HEK293 (cell line): ENCODE results near the gene GOLGA1.

Source experiments
- PRDM1 ChIP-seq: fragments of 450-650 bp; formaldehyde crosslinking; IDR thresholded peaks from 2 replicates; pipeline ENCODE4; 2016; ENCODE audit warnings: missing biosample characterization, missing genetic modification characterization
- RBAK ChIP-seq: fragments of 450-650 bp; formaldehyde crosslinking; IDR thresholded peaks from 2 replicates; pipeline ENCODE4 v1.5.1; 2016; ENCODE audit warnings: missing biosample characterization, missing genetic modification characterization
- YY1 ChIP-seq: fragments of 450-650 bp; formaldehyde crosslinking; IDR thresholded peaks from 2 replicates; pipeline ENCODE4 v1.5.1; 2018; ENCODE audit warnings: missing biosample characterization, missing genetic modification characterization
- ZBTB7A ChIP-seq: fragments of 450-650 bp; formaldehyde crosslinking; IDR thresholded peaks from 2 replicates; pipeline ENCODE4 v1.5.1; 2016; ENCODE audit warnings: low read depth, missing biosample characterization, missing genetic modification characterization
- ZNF530 ChIP-seq: fragments of 450-650 bp; formaldehyde crosslinking; IDR thresholded peaks from 2 replicates; pipeline ENCODE4 v1.5.1; 2016; ENCODE audit warnings: low read depth, missing biosample characterization, missing genetic modification characterization
- ZNF558 ChIP-seq: fragments of 450-650 bp; formaldehyde crosslinking; IDR thresholded peaks from 2 replicates; pipeline ENCODE4 v1.5.1; 2016; ENCODE audit warnings: missing biosample characterization, missing genetic modification characterization
- ZNF76 ChIP-seq: fragments of 450-650 bp; formaldehyde crosslinking; IDR thresholded peaks from 2 replicates; pipeline ENCODE4; 2016; ENCODE audit warnings: low read depth, missing biosample characterization, missing genetic modification characterization, borderline replicate concordance
- TF ChIP-seq, protein P1 (sequence below): fragments of 450-650 bp; formaldehyde crosslinking; IDR thresholded peaks from 2 replicates; pipeline ENCODE4 v1.5.1; 2016; ENCODE audit warnings: missing biosample characterization, missing genetic modification characterization
- TF ChIP-seq, protein P2 (sequence below): fragments of 450-650 bp; formaldehyde crosslinking; IDR thresholded peaks from 2 replicates; pipeline ENCODE4 v1.5.1; 2016; ENCODE audit warnings: missing biosample characterization, missing genetic modification characterization
- TF ChIP-seq, protein P3 (sequence below): fragments of 450-650 bp; IDR thresholded peaks from 2 replicates; pipeline ENCODE4 v1.5.1; 2018; ENCODE audit warnings: missing biosample characterization, mild to moderate bottlenecking, missing genetic modification characterization

DNA sequence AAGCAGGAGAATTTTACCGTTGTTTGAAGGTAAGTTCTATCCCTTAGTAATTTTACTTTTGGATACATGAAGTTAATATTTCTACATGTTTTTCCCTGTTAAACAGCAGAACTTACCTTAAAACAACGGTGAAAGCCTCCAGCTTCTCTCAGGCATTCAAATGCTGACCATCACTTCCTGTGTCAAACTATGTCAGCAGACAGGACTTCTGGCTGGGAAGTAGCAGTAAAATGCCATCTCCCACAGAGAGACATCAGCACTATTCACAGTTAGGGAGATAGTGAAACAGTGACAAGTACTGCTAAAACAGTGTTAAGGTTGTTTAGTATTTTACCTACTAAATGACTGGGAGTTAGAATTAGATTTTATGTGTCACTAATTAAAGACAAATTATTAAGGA lies 34.2 kb upstream of the GOLGA1 start:
- TF ChIP-seq, protein P1, sequence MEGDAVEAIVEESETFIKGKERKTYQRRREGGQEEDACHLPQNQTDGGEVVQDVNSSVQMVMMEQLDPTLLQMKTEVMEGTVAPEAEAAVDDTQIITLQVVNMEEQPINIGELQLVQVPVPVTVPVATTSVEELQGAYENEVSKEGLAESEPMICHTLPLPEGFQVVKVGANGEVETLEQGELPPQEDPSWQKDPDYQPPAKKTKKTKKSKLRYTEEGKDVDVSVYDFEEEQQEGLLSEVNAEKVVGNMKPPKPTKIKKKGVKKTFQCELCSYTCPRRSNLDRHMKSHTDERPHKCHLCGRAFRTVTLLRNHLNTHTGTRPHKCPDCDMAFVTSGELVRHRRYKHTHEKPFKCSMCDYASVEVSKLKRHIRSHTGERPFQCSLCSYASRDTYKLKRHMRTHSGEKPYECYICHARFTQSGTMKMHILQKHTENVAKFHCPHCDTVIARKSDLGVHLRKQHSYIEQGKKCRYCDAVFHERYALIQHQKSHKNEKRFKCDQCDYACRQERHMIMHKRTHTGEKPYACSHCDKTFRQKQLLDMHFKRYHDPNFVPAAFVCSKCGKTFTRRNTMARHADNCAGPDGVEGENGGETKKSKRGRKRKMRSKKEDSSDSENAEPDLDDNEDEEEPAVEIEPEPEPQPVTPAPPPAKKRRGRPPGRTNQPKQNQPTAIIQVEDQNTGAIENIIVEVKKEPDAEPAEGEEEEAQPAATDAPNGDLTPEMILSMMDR: no peak
- TF ChIP-seq YY1 (tag by site-specific recombination) (no peak), ZNF530 (no peak), RBAK (tag by site-specific recombination) (no peak), ZBTB7A (tag by site-specific recombination) (no peak), PRDM1 (tag by site-specific recombination) (no peak), ZNF76 (tag by site-specific recombination) (no peak), ZNF558 (tag by site-specific recombination) (no peak)
- TF ChIP-seq, protein P2, sequence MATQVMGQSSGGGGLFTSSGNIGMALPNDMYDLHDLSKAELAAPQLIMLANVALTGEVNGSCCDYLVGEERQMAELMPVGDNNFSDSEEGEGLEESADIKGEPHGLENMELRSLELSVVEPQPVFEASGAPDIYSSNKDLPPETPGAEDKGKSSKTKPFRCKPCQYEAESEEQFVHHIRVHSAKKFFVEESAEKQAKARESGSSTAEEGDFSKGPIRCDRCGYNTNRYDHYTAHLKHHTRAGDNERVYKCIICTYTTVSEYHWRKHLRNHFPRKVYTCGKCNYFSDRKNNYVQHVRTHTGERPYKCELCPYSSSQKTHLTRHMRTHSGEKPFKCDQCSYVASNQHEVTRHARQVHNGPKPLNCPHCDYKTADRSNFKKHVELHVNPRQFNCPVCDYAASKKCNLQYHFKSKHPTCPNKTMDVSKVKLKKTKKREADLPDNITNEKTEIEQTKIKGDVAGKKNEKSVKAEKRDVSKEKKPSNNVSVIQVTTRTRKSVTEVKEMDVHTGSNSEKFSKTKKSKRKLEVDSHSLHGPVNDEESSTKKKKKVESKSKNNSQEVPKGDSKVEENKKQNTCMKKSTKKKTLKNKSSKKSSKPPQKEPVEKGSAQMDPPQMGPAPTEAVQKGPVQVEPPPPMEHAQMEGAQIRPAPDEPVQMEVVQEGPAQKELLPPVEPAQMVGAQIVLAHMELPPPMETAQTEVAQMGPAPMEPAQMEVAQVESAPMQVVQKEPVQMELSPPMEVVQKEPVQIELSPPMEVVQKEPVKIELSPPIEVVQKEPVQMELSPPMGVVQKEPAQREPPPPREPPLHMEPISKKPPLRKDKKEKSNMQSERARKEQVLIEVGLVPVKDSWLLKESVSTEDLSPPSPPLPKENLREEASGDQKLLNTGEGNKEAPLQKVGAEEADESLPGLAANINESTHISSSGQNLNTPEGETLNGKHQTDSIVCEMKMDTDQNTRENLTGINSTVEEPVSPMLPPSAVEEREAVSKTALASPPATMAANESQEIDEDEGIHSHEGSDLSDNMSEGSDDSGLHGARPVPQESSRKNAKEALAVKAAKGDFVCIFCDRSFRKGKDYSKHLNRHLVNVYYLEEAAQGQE (tag by site-specific recombination): no peak
- TF ChIP-seq, protein P3, sequence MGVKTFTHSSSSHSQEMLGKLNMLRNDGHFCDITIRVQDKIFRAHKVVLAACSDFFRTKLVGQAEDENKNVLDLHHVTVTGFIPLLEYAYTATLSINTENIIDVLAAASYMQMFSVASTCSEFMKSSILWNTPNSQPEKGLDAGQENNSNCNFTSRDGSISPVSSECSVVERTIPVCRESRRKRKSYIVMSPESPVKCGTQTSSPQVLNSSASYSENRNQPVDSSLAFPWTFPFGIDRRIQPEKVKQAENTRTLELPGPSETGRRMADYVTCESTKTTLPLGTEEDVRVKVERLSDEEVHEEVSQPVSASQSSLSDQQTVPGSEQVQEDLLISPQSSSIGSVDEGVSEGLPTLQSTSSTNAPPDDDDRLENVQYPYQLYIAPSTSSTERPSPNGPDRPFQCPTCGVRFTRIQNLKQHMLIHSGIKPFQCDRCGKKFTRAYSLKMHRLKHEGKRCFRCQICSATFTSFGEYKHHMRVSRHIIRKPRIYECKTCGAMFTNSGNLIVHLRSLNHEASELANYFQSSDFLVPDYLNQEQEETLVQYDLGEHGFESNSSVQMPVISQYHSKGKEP (tag by site-specific recombination): no peak
